OCI-LY7 (cell line): ENCODE data around the gene SLC25A42.

Source experiments
- CTCF ChIP-seq: fragments of 200-600 bp; sonication (generic); conservative IDR thresholded peaks from 2 replicates; pipeline ENCODE4 v1.5.1; 2014; ENCODE audit warnings: mild to moderate bottlenecking, antibody characterized with exemption, low read length, moderate library complexity, mixed read lengths
- EZH2phosphoT487 ChIP-seq: fragments of 200-600 bp; sonication (generic); IDR thresholded peaks from 2 replicates; pipeline ENCODE4 v1.6.1; 2018; ENCODE audit warnings: low read depth, borderline replicate concordance, mild to moderate bottlenecking, mixed run types, antibody characterized with exemption, low read length, moderate library complexity, mixed read lengths

GRCh38 chr19:19157808-19158207 lies 94.0 kb downstream of the SLC25A42 start:
- TF ChIP-seq CTCF (no peak), EZH2phosphoT487 (no peak)
